Measurements from ENCODE around the gene KRT75. TPM values are rescaled to one million over a fixed set of nuclear protein-coding genes. Genes with fewer than 3 reads are reported as not detected.

Gene KRT75
- polyA plus RNA-seq, 1 experiment: not detected

DNA sequence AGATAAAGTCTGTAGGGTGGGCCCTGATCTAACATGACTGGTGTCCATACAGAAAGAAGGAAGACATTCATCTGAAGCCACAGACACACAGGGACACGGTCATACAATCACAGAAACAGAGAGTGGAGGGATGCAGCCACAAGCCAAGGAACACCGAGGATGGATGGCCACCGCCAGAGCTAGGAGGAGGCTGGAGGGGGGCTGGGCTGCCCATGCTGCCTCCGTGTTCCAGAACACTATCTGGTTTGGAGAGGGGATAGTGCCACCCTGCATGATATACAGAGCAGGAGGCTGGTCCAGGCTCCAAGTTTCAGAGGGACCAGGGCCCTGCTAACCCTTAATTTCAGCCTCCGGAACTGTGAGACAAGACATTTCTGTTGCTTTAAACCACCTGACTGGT lies 8.7 kb downstream of the KRT75 start:
- Histone ChIP-seq H3K27me3 (ENCODE audit: control insufficient read depth, insufficient read depth, low read length) (peaks cover 20% of the 10 kb centered on the region), H3K36me3 (ENCODE audit: control insufficient read depth, insufficient read depth, low read length) (no peaks in the 10 kb centered on the region), H3K4me3 (ENCODE audit: low read depth, low read length) (no peak overlapping the region)
- no peak for TF ChIP-seq CTCF (IDR thresholded peaks at IDR 0.05; ENCODE audit: insufficient read depth, low read depth, low read length)
- ChIA-PET CTCF (interaction anchor here (0.9 kb wide), 1 partner anchor 9 kb away, joined by 5 read pairs; the partner anchor contains the start of gene KRT75), POLR2A (no interaction called here)
- no peak for DNase-seq (ENCODE audit: low read depth)

- POLR2A ChIA-PET: no interaction called here
- no peak for DNase-seq (ENCODE audit: low read depth)
- CTCF ChIA-PET: interaction anchor here (1.5 to 1.7 kb wide), 2 partner anchors 28 to 44 kb away, joined by 3 read pairs; no protein-coding TSS in a partner anchor
These were observed 10.3 kb downstream of the KRT75 start for GRCh38 chr12:52423661-52424500.

GRCh38 chr12:52423035-52423434 lies 11.1 kb downstream of the KRT75 start:
- no peaks in the 10 kb centered on the region for H3K36me3 ChIP-seq (ENCODE audit: control insufficient read depth, insufficient read depth, low read length)
- peaks cover 9% of the 10 kb centered on the region for H3K27me3 ChIP-seq (ENCODE audit: control insufficient read depth, insufficient read depth, low read length)
- no peak for TF ChIP-seq CTCF (IDR thresholded peaks at IDR 0.05; ENCODE audit: insufficient read depth, low read depth, low read length)
- H3K4me3 ChIP-seq (ENCODE audit: low read depth, low read length): no peak overlapping the region
- DNase-seq (ENCODE audit: low read depth): no peak
- ChIA-PET POLR2A (no interaction called here), CTCF (interaction anchor here (0.7 to 1.7 kb wide), 3 partner anchors 27 to 50 kb away, joined by 3 read pairs; no protein-coding TSS in a partner anchor)

More at GRCh38 chr12:52423661-52424500, 10.3 kb downstream of the KRT75 start:
- H3K27me3 ChIP-seq (ENCODE audit: control insufficient read depth, insufficient read depth, low read length): peaks cover 12% of the 10 kb centered on the region
- H3K36me3 ChIP-seq (ENCODE audit: control insufficient read depth, insufficient read depth, low read length): no peaks in the 10 kb centered on the region
- no peak overlapping the region for H3K4me3 ChIP-seq (ENCODE audit: low read depth, low read length)
- no peak for TF ChIP-seq CTCF (IDR thresholded peaks at IDR 0.05; ENCODE audit: insufficient read depth, low read depth, low read length)

GRCh38 chr12:52419656-52420055 lies 14.5 kb downstream of the KRT75 start:
- Histone ChIP-seq H3K4me3 (ENCODE audit: low read depth, low read length) (no peak overlapping the region), H3K27me3 (ENCODE audit: control insufficient read depth, insufficient read depth, low read length) (peaks cover 7% of the 10 kb centered on the region), H3K36me3 (ENCODE audit: control insufficient read depth, insufficient read depth, low read length) (no peaks in the 10 kb centered on the region)
- no peak for TF ChIP-seq CTCF (IDR thresholded peaks at IDR 0.05; ENCODE audit: insufficient read depth, low read depth, low read length)
- CTCF ChIA-PET: interaction anchor here (1.0 kb wide), 2 partner anchors 23 to 460 kb away, joined by 3 read pairs; no protein-coding TSS in a partner anchor
- POLR2A ChIA-PET: no interaction called here
- DNase-seq (ENCODE audit: low read depth): no peak

GRCh38 chr12:52418576-52419110 lies 15.5 kb downstream of the KRT75 start:
- no peak for TF ChIP-seq CTCF (IDR thresholded peaks at IDR 0.05; ENCODE audit: insufficient read depth, low read depth, low read length)
- Histone ChIP-seq H3K36me3 (ENCODE audit: control insufficient read depth, insufficient read depth, low read length) (no peaks in the 10 kb centered on the region), H3K27me3 (ENCODE audit: control insufficient read depth, insufficient read depth, low read length) (peaks cover 5% of the 10 kb centered on the region), H3K4me3 (ENCODE audit: low read depth, low read length) (no peak overlapping the region)
- ChIA-PET CTCF (interaction anchor here (0.7 kb wide), 1 partner anchor 88 kb away, joined by 3 read pairs; no protein-coding TSS in a partner anchor), POLR2A (no interaction called here)
- no peak for DNase-seq (ENCODE audit: low read depth)
